COLO668 (cell line): Measurements from ENCODE around the gene CYP8B1.
A peak's percentile ranks its signal among the peaks of the same experiment; 100 is the strongest.

Experiments
- DNase-seq: peaks from one replicate; lab custom pipeline; 2025; ENCODE audit not compliant: unreplicated experiment; lab: John Stamatoyannopoulos, UW

Gene CYP8B1

GRCh38 chr3:42855219-42855546 is 20.5 kb downstream of the CYP8B1 start:
- DNase-seq = no peak

- DNase-seq = peak; percentile 58
Observed at GRCh38 chr3:42853739-42854302, 21.9 kb downstream of the CYP8B1 start.

- no peak for DNase-seq
Observed at GRCh38 chr3:42853056-42853455, 22.6 kb downstream of the CYP8B1 start.

- DNase-seq = no peak
Observed at GRCh38 chr3:42852441-42852840, 23.2 kb downstream of the CYP8B1 start.

- DNase-seq = no peak
Observed at GRCh38 chr3:42851228-42851834, 24.3 kb downstream of the CYP8B1 start.

DNA sequence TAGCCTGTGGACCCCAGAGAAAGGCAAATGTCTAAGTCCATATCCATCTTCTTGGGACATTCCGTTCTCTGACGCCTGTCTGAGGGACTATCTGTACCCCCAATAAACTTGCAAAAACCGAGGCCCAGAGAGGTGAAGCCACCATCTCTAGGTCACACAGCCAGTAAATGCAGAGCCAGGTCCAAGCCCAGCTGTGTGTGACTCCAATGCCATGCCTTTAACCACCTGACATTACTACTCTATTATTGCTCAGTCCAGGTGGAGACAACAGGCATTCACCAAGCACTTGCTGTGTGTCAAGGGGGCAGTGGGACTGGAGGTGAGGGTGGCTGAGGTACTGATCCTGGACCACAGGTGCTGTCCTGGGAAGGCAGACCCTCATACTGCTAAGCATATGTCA is 25.4 kb downstream of the CYP8B1 start:
- no peak for DNase-seq

- no peak for DNase-seq
Observed at GRCh38 chr3:42849017-42849416, 26.7 kb downstream of the CYP8B1 start.

GRCh38 chr3:42847731-42848130 is 27.9 kb downstream of the CYP8B1 start:
- DNase-seq = peak; percentile 19

GRCh38 chr3:42846685-42847522 is 28.8 kb downstream of the CYP8B1 start:
- no peak for DNase-seq

DNA sequence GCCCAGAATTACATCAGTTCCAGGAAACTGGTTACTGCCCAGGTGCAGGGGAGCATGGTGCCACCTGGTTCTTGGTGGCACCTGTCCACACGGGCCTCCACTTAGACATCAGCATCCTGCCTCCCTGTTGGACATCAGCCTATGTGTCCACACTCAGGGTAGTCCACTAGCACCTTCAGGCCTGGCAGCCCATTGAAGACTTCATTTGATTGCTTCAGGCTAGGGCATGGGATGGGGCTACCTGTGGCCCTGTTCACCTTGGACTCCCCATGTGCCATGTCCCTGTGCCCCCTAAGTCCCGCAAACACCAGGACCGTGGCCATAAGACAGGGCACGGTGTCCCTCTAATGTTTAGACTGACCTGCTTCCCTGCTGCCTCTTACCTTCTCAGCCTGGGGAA is 30.9 kb downstream of the CYP8B1 start:
- no peak for DNase-seq

GRCh38 chr3:42844412-42844713 is 31.3 kb downstream of the CYP8B1 start:
- DNase-seq = no peak

DNA sequence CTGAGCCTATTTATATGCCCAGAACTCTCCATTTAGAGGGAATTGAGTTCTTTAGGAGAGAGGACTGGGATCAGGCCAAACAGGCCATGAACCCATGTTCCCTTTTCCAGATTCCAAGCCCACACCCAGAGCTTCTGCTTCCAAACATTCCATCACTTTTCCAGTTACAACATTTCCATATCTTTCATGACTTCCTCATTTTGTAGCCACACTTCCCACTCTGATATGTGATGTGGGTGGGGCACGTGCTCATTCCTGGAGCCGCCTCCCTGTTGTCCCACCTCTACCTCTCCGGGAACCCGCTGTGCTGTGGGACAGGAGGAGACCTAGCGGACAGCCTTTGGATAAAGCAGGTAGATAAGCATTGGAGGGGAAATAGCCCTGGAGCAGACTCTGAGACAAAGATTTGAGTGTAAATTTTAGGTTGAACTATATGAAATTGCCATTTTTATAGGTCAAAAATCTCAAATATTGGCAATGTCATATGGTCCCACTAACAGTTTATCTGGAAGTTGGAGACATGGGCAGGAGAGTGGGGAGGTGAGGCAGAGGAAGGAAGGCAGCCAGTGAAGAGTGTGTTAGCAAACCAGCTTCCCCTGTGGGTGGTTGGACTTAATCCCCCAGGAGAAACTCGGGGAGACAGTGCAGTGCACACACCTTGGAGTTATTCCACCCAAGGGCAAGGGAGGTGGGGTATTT is 31.8 kb downstream of the CYP8B1 start:
- DNase-seq = no peak

- no peak for DNase-seq
Observed at GRCh38 chr3:42841332-42841731, 34.3 kb downstream of the CYP8B1 start.

- DNase-seq = peak; percentile 23
Observed at GRCh38 chr3:42839616-42840015, 36.1 kb downstream of the CYP8B1 start.

DNA sequence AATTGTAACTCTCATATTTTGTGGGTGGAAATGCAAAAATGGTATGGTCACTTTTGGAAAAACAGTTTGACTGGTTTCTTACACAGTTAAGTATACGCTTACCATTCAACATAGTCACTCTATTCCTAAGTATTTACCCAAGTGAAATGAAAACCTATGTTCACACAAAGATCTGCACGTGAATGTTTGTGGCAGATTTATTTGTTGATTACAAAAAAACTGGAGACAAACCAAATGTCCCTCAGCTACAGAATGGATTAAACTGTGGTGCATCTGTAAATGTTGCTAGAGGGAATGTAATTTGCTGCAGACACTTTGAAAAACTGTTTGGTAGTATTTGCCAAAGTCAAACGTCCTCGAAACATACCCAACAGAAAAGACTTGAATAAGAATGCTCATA is 37.1 kb downstream of the CYP8B1 start:
- no peak for DNase-seq

DNA sequence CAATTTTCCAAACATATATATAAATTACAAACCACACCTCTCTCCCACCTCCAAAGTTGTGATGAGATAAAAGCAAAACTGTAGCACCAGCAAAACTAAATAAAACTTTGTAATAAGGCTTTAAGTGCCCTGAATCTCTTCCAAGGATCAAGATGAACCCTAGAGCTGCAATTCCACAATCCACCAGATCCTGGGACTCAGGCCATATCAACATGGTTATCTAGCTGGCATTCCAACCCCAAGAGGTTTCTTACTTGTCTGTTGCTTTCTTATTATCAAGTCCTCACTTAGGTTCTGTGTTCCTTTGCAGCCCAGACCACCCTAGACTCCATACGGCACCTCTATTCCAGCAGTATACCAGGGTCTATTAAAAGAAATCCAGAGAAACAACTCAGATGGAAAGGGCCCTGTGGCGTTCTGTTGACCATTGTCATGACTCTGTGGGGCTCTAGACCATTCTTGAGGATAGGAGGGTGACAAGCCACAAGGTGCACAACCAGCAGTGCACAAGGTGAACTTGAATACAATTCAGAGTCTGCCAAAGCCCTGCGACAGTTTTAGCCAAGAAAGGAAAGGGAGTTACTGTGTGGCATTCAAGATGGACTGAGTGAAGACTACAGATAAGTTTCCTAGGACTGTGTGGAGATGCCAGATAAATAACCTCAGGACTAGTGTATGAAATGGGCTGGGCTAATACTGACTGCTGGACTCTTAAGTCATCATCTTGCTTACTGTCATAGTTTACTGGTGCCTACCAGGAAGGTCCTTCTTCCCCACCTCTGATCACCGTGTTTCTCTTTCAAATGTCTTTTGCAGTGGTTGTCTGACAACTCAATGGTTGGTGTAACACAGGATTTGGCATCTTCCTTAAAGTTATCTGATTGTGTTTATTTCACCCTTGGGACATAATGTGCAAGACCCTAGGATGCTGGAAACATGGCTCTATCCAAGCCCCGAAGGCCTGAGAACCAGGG is 39.2 kb downstream of the CYP8B1 start:
- DNase-seq = no peak

DNA sequence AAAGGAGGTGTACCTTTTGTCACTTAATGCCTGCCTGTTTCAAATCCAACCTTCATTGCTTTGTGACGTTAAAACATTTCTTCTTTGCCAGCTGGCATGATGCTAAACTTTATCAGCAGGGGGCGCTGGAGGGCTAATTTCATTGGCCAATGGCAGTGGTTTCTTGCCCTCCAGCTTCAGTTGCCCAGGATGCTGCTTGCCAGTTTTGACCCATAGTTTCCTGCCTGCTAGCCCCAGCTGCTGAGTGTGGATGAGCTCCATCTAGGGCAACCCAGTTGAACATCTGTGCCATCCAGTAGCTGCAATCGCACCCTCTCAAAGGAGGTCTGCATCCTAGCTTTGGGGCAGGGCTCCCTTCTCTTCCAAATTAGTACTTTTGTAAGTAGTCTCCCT is 44.4 kb downstream of the CYP8B1 start:
- DNase-seq = peak; percentile 62

DNA sequence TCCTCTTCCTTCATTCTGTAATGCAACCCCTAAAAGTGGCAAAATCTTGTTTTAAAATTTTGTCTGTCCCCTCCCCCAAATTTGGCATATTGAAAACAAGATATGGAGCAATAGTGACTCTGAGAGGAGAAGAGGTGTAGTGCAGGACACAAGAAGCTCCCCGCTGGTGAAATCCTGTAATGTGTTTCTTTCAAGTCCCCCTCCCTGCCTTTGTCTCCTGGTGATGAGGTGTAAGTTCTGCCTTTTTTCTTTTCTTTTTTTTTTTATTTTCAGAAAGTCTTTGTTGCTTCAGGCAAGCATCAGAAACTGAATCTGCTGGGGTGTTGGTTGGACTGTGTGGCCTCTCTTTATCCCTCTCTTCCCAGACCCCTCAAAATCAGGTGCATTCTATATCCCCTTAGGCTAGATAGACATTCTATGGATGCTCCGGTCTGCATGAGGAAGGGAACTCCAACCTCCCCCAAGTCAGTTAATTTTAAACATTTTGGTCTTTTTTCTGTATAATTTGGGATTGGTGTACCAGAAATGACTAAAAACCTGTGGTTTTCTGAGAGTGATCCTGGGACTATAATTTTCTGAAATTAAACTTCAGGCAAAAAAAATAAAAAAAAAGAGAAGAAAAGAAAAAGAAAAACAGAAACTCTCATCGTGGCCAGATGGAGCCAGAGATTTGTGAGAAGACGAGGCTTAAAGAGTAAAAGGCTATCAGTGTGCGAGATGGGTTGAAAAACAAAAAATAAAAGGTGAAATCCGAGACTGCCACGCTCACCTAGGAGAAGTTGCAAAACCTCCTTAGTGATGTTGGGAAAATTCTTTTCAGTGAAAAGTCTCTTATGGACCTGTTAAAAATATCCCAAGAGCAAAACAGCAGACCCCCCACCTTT is 45.0 kb downstream of the CYP8B1 start:
- no peak for DNase-seq

GRCh38 chr3:42829628-42830436 is 45.8 kb downstream of the CYP8B1 start:
- DNase-seq = no peak
